GM18951 (cell line): ENCODE results near the gene LRRC39.
A peak's percentile ranks its signal among the peaks of the same experiment; 100 is the strongest.

Experiments
- POLR2A ChIP-seq: IDR thresholded peaks from 4 replicates; pipeline ENCODE4 v1.6.1; 2011; ENCODE audit warnings: mild to moderate bottlenecking; ENCODE audit not compliant: insufficient read length, insufficient read depth; ENCODE audit errors: extremely low read depth
- in situ Hi-C: fragments of 300-500 bp; cut with MboI; formaldehyde crosslinking; loops from one replicate; pipeline ENCODE4 v1.12.0; 2022; ENCODE audit warnings: low sequenced_read_pairs, mixed read lengths, inconsistent platforms; ENCODE audit not compliant: unreplicated experiment

The LRRC39 gene

GRCh38 chr1:100134872-100135271, 43.2 kb downstream of the LRRC39 start:
- TF ChIP-seq POLR2A: no peak
- in situ Hi-C loops: no loop called here

DNA sequence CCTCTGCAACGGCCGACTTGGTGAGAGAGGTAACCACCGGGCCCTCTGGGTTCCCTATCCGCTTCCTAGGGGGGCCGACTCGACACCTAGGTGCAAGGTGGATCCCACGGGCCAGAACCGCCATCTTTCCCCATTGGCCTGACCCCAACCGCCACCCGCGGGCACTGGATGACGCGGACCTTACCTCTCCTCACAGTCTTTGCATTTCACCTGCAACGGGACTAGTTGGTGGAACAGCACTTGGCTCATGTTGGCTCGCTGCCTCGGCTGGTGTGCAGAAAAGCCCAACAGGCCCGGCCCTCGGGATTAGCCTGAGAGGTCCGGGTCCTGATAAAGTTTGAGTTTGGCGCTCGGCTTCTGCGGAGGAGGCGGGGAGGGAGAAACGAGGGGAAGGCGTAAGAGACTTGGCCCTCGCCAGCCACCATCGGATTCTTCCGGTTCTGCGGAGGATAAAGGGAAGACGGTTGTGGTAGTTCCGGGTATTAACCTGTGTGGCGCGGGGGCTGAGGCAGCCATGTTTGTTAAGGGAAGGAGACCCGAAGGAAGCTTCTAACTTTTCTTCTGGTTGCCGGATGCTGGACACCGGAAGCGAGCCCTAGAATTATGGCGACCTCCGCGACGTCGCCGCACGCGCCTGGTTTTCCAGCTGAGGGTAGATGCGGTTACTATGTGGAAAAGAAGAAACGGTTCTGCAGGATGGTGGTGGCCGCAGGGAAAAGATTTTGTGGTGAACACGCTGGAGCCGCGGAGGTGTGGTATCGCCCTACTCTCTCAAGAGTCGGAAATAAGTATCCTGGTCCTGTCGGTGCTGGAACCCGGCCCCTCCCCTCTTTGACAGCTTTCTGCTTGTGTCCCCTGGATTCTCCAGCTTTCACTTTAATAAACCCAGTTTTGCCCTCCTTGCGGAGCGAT, 45.2 kb downstream of the LRRC39 start, which contains the start of the genes SASS6 and TRMT13:
SASS6 (minus strand) TSS at position 365 of the 912 bp plus-strand sequence; CDS start at position 249, 116 bp downstream.
TRMT13 (plus strand) TSS at position 598 of the 912 bp plus-strand sequence; CDS start at position 604, 6 bp downstream.
- TF ChIP-seq POLR2A: peak; percentile 70
- in situ Hi-C loops: no loop called here

DNA sequence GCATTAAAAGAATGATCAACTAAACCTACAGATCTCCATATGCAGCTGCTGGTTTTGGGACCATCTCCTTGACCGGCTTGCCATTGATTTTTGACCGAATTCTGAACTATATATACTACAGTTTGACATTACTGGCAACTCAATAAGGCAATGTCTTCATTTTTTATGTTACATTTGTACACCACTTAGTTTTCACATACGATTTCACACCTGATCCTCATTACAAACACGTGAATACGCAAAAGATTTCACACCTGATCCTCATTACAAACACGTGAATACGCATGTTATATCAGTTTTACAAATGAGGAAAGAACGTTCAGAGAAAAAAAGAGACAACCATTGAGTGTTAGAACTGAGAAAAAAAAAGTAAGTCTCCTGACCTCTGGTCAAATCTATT, 46.4 kb downstream of the LRRC39 start:
- in situ Hi-C loops: no loop called here

DNA sequence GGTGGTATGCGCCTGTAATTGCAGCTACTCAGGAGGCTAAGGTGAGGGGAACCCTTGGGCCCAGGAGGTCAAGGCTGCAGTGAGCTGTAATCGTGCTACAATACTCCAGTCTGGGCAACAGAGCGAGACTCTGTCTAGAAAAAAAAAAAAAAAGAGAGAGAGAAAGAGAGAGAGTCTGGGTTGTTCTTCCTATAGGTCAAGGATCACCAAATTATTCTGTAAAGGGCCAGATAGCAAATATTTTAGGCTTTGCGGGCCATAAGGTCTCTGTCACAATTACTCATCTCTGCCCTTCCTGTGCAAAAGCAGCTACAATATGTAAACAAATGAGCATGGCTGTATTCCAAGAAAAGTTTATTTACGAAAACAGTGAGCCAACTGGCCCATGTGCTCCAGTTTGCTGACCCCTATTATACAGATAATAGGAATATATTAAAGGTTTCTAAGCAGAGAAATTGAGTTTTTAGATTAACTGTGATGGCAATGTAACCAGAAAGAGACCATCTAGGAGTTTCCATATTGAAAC, 47.4 kb downstream of the LRRC39 start:
- in situ Hi-C loops: no loop called here
- TF ChIP-seq POLR2A: no peak

More for the DNA sequence above, 46.4 kb downstream of the LRRC39 start:
- no peak for TF ChIP-seq POLR2A

DNA sequence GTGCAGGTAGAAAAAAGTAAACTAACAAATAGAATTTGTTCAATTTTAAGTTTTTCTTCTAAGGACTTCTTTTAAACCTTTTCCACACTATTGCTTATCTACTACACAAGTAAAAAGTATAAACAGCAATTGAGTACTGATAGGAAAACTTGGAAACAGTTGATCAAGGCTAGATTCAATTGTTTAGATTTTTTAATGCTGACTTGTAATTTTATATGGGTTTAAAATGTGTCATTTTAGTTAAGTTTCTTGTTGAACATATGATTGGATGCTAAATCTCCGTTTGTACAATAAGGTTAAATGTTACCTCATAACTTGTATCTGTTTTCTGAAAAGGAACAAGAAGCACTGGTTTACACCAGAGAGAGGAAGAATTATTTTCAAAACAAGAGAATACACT, 50.8 kb downstream of the LRRC39 start:
- no peak for TF ChIP-seq POLR2A
- in situ Hi-C loops: no loop called here

DNA sequence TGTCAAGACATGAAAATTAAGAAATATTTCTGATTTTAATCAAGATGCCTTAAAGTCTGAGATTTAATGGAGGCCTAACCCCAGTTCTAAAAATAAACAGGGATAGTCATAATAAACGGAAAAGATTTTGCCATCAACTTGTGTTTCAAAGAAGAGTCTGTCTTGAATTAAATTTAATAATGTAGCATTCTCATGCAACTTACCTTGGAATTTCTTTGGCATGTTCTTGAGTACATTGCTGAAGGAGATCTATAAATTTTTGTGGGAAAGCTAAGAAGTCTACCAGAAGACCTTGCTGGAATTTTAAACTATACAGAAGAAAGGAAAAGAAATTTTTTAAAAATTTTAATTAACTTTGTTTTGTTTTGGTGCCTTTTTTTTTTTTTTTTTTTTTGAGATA, 55.9 kb downstream of the LRRC39 start:
- in situ Hi-C loops: no loop called here
- no peak for TF ChIP-seq POLR2A

DNA sequence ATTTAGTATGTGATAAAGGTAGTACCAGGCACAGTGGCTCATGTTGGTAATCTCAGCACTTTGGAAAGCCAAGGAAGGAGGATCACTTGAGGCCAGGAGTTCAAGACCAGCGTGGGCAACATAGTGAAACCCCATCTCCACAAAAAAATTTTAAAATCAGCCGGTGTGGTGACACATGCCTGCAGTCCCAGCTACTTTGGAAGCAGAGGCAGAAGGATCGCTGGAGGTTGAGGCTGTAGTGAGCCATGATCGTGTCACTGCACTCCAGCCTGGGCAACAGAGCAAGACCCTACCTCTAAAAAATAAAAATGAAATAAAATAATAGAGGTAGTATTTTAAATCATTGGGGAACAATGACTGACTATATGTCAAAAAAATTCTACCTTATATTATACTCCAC, 62.5 kb downstream of the LRRC39 start:
- in situ Hi-C loops: no loop called here
- no peak for TF ChIP-seq POLR2A

GRCh38 chr1:100109554-100110066, 68.4 kb downstream of the LRRC39 start:
- in situ Hi-C loops: no loop called here
- no peak for TF ChIP-seq POLR2A

DNA sequence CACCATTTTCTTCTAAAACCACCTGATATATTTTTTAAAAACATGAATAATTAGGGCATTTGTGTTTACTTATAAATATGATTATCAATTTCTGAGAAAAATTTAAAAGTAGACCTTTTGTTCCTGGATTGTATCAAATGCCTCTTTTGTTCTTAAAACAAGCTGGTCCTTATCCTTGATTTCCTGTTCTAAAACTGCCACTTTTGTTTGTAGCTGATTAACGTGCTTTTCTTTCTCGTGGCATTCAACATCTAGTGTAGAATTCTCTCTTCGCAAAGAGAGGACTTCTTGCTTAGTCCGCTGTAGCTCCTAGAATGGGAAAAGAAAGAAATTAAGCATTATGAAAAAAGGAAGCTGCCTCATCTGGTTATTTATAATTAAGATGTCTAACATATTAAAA, 70.4 kb downstream of the LRRC39 start:
- TF ChIP-seq POLR2A: no peak
- in situ Hi-C loops: no loop called here

GRCh38 chr1:100101564-100101963, 76.5 kb downstream of the LRRC39 start:
- TF ChIP-seq POLR2A: no peak
- in situ Hi-C loops: no loop called here

DNA sequence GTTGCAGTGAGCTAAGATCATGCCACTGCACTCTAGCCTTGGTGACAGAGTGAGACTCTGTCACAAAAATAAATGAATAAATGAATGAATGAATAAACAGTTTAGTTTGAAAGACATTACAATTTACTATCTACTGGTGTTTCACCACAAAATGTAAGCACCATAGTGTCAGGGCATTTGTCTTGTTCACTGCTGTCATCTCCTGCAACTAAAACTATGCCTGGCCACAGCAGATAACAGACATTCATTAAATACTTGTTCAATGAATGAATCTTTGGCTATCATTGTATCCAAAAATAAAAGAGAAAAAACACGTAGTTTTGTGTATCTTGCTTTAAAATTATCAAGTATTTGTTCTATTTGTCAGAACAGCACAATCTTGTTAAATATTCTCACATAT, 77.9 kb downstream of the LRRC39 start:
- in situ Hi-C loops: no loop called here
- no peak for TF ChIP-seq POLR2A
